GM23338 (cell line): Measurements from ENCODE around the gene ASAP2. TPM values are rescaled to one million over a fixed set of nuclear protein-coding genes. Genes with fewer than 3 reads are reported as not detected.

Experiments used
- ATAC-seq: fragments of 200-7000 bp; cut with Tn5 transposase; 3 replicates; pipeline ENCODE4 v1.9.1; 2020
- DNase-seq: peaks from one replicate; pipeline ENCODE4 v3.0.0-alpha.2; 2015; ENCODE audit warnings: low spot score
- H2AFZ ChIP-seq: fragments of 200-600 bp; sonication (generic); 2 replicates; pipeline ENCODE4 v1.8.0; 2016; ENCODE audit warnings: antibody characterized with exemption, mild to moderate bottlenecking, moderate library complexity
- H3F3A ChIP-seq: fragments of 200-600 bp; sonication (generic); replicated peaks from 2 replicates; pipeline ENCODE4 v1.8.0; 2017; ENCODE audit warnings: antibody characterized with exemption, mixed run types, low read depth
- H3K27ac ChIP-seq: fragments of 200-600 bp; sonication (generic); 2 replicates; pipeline ENCODE4 v1.6.1; 2016; ENCODE audit warnings: low read depth
- H3K27me3 ChIP-seq: fragments of 200-600 bp; sonication (generic); 2 replicates; pipeline ENCODE4 v1.8.0; 2016; ENCODE audit warnings: mild to moderate bottlenecking, mixed run types, moderate library complexity; ENCODE audit not compliant: insufficient read depth
- H3K36me3 ChIP-seq: fragments of 200-600 bp; sonication (generic); 2 replicates; pipeline ENCODE4 v1.8.0; 2016; ENCODE audit warnings: mild to moderate bottlenecking; ENCODE audit not compliant: insufficient read depth
- H3K4me1 ChIP-seq: fragments of 200-600 bp; sonication (generic); 2 replicates; pipeline ENCODE4 v1.8.0; 2016; ENCODE audit warnings: mild to moderate bottlenecking, moderate library complexity; ENCODE audit not compliant: insufficient read depth
- H3K4me2 ChIP-seq: fragments of 200-600 bp; sonication (generic); 2 replicates; pipeline ENCODE4 v1.7.1; 2017; ENCODE audit warnings: mixed run types
- H3K4me3 ChIP-seq: fragments of 200-600 bp; sonication (generic); 2 replicates; pipeline ENCODE4 v1.6.1; 2016; ENCODE audit warnings: mixed run types
- H3K79me2 ChIP-seq: fragments of 200-600 bp; sonication (generic); replicated peaks from 2 replicates; pipeline ENCODE4 v1.8.0; 2017; ENCODE audit warnings: mild to moderate bottlenecking; ENCODE audit not compliant: insufficient read depth
- H3K9me2 ChIP-seq: fragments of 200-600 bp; sonication (generic); 2 replicates; pipeline ENCODE4 v1.8.0; 2017; ENCODE audit not compliant: insufficient read depth
- H4K20me1 ChIP-seq: fragments of 200-600 bp; sonication (generic); replicated peaks from 2 replicates; pipeline ENCODE4 v1.8.0; 2017; ENCODE audit warnings: mild to moderate bottlenecking; ENCODE audit not compliant: insufficient read depth
- H3K27ac Mint-ChIP-seq: 2 replicates; pipeline ENCODE4 v1.8.0; 2020; ENCODE audit warnings: inconsistent platforms, mild to moderate bottlenecking, moderate library complexity, mixed read lengths
- H3K27me3 Mint-ChIP-seq: 3 replicates; pipeline ENCODE4 v1.8.0; 2022; ENCODE audit warnings: low read depth, mild to moderate bottlenecking, moderate library complexity, mixed read lengths, inconsistent platforms; ENCODE audit not compliant: insufficient read depth, poor library complexity
- H3K36me3 Mint-ChIP-seq: 3 replicates; pipeline ENCODE4 v1.8.0; 2021; ENCODE audit warnings: low read depth, mild to moderate bottlenecking, inconsistent platforms, moderate library complexity, mixed read lengths
- H3K4me1 Mint-ChIP-seq: 3 replicates; pipeline ENCODE4 v1.8.0; 2020; ENCODE audit warnings: mild to moderate bottlenecking, inconsistent platforms, mixed read lengths
- H3K4me3 Mint-ChIP-seq: 3 replicates; pipeline ENCODE4 v1.8.0; 2021; ENCODE audit warnings: moderate library complexity, mild to moderate bottlenecking, inconsistent platforms, mixed read lengths
- H3K9me3 Mint-ChIP-seq: 3 replicates; pipeline ENCODE4 v1.8.0; 2020; ENCODE audit warnings: moderate library complexity, mild to moderate bottlenecking, inconsistent platforms, mixed read lengths
- CREB1 ChIP-seq: fragments of 250-450 bp; sonication (Bioruptor Pico); IDR thresholded peaks from 2 replicates; pipeline ENCODE4 v1.5.0; 2020; ENCODE audit warnings: low read depth, mild to moderate bottlenecking, moderate library complexity
- EZH2 ChIP-seq: fragments of 200-600 bp; sonication (generic); IDR thresholded peaks from one replicate; pipeline ENCODE4 v1.8.0; 2017; ENCODE audit warnings: antibody characterized with exemption, mild to moderate bottlenecking, low read depth; ENCODE audit not compliant: unreplicated experiment
- EZH2phosphoT487 ChIP-seq: fragments of 200-600 bp; sonication (generic); IDR thresholded peaks from one replicate; pipeline ENCODE4 v1.8.1; 2018; ENCODE audit warnings: antibody characterized with exemption; ENCODE audit not compliant: unreplicated experiment
- JUNB ChIP-seq: IDR thresholded peaks from one replicate; pipeline ENCODE4 v1.6.1; 2016; ENCODE audit warnings: antibody characterized with exemption; ENCODE audit not compliant: unreplicated experiment
- NANOG ChIP-seq: IDR thresholded peaks from 2 replicates; pipeline ENCODE4 v1.6.1; 2016; ENCODE audit warnings: antibody characterized with exemption, borderline replicate concordance
- POLR2AphosphoS5 ChIP-seq: IDR thresholded peaks from 2 replicates; pipeline ENCODE4 v1.6.1; 2016; ENCODE audit warnings: antibody characterized with exemption, low read depth
- STAT1 ChIP-seq: IDR thresholded peaks from one replicate; pipeline ENCODE4 v1.6.1; 2016; ENCODE audit warnings: antibody characterized with exemption; ENCODE audit not compliant: unreplicated experiment
- ZNF114 ChIP-seq: fragments of 250-450 bp; sonication (Bioruptor Pico); IDR thresholded peaks from 2 replicates; pipeline ENCODE4 v1.5.0; 2020; ENCODE audit warnings: mild to moderate bottlenecking, moderate library complexity
- ZNF331 ChIP-seq: fragments of 250-450 bp; sonication (Bioruptor Pico); IDR thresholded peaks from 2 replicates; pipeline ENCODE4 v1.5.0; 2020; ENCODE audit warnings: low read depth, mild to moderate bottlenecking, moderate library complexity
- polyA plus RNA-seq: library from polyadenylated mRNA; unstranded; fragments of >200 nt; fragmentation: Nextera tagmentation; extraction: Ambion mirVana; gene quantifications from 2 replicates; pipeline ENCODE4 v1.2.1, GENCODE V29; 2016
- total RNA-seq: library from RNA; depleted of rRNA; stranded (reverse); fragments of >200 nt; shearing (Covaris generic); gene quantifications from 2 replicates; pipeline ENCODE4 v1.2.3, GENCODE V29; 2014
- TF ChIP-seq, protein P1 (sequence below): IDR thresholded peaks from one replicate; pipeline ENCODE4 v1.6.1; 2018; ENCODE audit warnings: antibody characterized with exemption; ENCODE audit not compliant: unreplicated experiment
- TF ChIP-seq, protein P2 (sequence below), 2 experiments: fragments of 200-600 bp in 1 of 2; sonication (generic) in 1 of 2; conservative IDR thresholded peaks; 2 replicates each; pipeline versions ENCODE4 v1.5.1 to v1.6.1; 2016 to 2017; ENCODE audit warnings: antibody characterized with exemption in 2 of 2, low read depth in 2 of 2, mild to moderate bottlenecking in 2 of 2, moderate library complexity in 1 of 2
- TF ChIP-seq, protein P3 (sequence below): IDR thresholded peaks from 2 replicates; pipeline ENCODE4 v1.6.1; 2016; ENCODE audit warnings: antibody characterized with exemption
- TF ChIP-seq, protein P4 (sequence below): fragments of 250-450 bp; sonication (Bioruptor Pico); IDR thresholded peaks from 2 replicates; pipeline ENCODE4 v1.5.0; 2020; ENCODE audit warnings: mild to moderate bottlenecking, moderate library complexity

ASAP2 gene
- total and polyA plus RNA-seq, 2 experiments from 2014 or later: 2.6 to 15.6 TPM

DNA sequence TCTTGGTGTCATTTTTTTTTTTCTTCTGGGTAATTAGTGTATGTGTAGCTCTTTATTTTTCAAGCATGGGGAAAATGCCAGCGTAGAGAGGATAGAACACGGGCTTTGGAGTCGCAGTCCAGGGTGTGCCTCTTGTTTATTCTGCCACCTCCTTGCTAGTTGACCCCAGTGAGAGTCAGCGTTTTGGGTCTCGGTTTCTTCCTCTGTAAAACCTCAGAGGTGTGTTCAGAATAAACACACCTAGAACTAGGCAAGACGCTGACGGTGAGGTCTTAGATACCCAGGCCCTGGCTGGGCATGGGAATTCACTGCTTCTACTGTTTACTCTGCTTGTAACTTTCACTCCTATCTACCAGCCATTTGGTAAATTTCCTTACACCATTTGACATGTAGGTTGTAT, 41.8 kb downstream of the ASAP2 start:
- Histone ChIP-seq H3K4me1 (peaks cover 29% of the 10 kb centered on the region), H2AFZ (no peak overlapping the region), H3K27me3 (no peaks in the 10 kb centered on the region), H3K9me2 (no peaks in the 10 kb centered on the region), H4K20me1 (peaks cover 21% of the 10 kb centered on the region), H3K4me2 (no peak overlapping the region), H3F3A (no peaks in the 10 kb centered on the region), H3K27ac (no peak overlapping the region), H3K79me2 (peaks cover 73% of the 10 kb centered on the region), H3K36me3 (no peaks in the 10 kb centered on the region), H3K4me3 (no peak overlapping the region)
- Mint-ChIP-seq H3K36me3 (no peaks in the 10 kb centered on the region), H3K27ac (no peak overlapping the region), H3K9me3 (no peaks in the 10 kb centered on the region), H3K4me1 (peaks cover 56% of the 10 kb centered on the region), H3K4me3 (no peak overlapping the region), H3K27me3 (peaks cover 12% of the 10 kb centered on the region)
- ATAC-seq: no peak
- no peak for TF ChIP-seq ZNF331 (CRISPR knock-in tag)
- TF ChIP-seq, protein P1, sequence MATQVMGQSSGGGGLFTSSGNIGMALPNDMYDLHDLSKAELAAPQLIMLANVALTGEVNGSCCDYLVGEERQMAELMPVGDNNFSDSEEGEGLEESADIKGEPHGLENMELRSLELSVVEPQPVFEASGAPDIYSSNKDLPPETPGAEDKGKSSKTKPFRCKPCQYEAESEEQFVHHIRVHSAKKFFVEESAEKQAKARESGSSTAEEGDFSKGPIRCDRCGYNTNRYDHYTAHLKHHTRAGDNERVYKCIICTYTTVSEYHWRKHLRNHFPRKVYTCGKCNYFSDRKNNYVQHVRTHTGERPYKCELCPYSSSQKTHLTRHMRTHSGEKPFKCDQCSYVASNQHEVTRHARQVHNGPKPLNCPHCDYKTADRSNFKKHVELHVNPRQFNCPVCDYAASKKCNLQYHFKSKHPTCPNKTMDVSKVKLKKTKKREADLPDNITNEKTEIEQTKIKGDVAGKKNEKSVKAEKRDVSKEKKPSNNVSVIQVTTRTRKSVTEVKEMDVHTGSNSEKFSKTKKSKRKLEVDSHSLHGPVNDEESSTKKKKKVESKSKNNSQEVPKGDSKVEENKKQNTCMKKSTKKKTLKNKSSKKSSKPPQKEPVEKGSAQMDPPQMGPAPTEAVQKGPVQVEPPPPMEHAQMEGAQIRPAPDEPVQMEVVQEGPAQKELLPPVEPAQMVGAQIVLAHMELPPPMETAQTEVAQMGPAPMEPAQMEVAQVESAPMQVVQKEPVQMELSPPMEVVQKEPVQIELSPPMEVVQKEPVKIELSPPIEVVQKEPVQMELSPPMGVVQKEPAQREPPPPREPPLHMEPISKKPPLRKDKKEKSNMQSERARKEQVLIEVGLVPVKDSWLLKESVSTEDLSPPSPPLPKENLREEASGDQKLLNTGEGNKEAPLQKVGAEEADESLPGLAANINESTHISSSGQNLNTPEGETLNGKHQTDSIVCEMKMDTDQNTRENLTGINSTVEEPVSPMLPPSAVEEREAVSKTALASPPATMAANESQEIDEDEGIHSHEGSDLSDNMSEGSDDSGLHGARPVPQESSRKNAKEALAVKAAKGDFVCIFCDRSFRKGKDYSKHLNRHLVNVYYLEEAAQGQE: no peak
- TF ChIP-seq NANOG: no peak
- no peak for TF ChIP-seq POLR2AphosphoS5
- TF ChIP-seq, protein P2, sequence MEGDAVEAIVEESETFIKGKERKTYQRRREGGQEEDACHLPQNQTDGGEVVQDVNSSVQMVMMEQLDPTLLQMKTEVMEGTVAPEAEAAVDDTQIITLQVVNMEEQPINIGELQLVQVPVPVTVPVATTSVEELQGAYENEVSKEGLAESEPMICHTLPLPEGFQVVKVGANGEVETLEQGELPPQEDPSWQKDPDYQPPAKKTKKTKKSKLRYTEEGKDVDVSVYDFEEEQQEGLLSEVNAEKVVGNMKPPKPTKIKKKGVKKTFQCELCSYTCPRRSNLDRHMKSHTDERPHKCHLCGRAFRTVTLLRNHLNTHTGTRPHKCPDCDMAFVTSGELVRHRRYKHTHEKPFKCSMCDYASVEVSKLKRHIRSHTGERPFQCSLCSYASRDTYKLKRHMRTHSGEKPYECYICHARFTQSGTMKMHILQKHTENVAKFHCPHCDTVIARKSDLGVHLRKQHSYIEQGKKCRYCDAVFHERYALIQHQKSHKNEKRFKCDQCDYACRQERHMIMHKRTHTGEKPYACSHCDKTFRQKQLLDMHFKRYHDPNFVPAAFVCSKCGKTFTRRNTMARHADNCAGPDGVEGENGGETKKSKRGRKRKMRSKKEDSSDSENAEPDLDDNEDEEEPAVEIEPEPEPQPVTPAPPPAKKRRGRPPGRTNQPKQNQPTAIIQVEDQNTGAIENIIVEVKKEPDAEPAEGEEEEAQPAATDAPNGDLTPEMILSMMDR (conservative IDR thresholded peaks at IDR 0.05; ENCODE audit: low read depth in 2 of 2): no peak
- no peak for TF ChIP-seq EZH2phosphoT487
- TF ChIP-seq, protein P3, sequence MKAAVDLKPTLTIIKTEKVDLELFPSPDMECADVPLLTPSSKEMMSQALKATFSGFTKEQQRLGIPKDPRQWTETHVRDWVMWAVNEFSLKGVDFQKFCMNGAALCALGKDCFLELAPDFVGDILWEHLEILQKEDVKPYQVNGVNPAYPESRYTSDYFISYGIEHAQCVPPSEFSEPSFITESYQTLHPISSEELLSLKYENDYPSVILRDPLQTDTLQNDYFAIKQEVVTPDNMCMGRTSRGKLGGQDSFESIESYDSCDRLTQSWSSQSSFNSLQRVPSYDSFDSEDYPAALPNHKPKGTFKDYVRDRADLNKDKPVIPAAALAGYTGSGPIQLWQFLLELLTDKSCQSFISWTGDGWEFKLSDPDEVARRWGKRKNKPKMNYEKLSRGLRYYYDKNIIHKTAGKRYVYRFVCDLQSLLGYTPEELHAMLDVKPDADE: no peak
- no peak for TF ChIP-seq EZH2
- no peak for TF ChIP-seq JUNB
- TF ChIP-seq ZNF114 (CRISPR knock-in tag): no peak
- no peak for TF ChIP-seq STAT1
- TF ChIP-seq, protein P4, sequence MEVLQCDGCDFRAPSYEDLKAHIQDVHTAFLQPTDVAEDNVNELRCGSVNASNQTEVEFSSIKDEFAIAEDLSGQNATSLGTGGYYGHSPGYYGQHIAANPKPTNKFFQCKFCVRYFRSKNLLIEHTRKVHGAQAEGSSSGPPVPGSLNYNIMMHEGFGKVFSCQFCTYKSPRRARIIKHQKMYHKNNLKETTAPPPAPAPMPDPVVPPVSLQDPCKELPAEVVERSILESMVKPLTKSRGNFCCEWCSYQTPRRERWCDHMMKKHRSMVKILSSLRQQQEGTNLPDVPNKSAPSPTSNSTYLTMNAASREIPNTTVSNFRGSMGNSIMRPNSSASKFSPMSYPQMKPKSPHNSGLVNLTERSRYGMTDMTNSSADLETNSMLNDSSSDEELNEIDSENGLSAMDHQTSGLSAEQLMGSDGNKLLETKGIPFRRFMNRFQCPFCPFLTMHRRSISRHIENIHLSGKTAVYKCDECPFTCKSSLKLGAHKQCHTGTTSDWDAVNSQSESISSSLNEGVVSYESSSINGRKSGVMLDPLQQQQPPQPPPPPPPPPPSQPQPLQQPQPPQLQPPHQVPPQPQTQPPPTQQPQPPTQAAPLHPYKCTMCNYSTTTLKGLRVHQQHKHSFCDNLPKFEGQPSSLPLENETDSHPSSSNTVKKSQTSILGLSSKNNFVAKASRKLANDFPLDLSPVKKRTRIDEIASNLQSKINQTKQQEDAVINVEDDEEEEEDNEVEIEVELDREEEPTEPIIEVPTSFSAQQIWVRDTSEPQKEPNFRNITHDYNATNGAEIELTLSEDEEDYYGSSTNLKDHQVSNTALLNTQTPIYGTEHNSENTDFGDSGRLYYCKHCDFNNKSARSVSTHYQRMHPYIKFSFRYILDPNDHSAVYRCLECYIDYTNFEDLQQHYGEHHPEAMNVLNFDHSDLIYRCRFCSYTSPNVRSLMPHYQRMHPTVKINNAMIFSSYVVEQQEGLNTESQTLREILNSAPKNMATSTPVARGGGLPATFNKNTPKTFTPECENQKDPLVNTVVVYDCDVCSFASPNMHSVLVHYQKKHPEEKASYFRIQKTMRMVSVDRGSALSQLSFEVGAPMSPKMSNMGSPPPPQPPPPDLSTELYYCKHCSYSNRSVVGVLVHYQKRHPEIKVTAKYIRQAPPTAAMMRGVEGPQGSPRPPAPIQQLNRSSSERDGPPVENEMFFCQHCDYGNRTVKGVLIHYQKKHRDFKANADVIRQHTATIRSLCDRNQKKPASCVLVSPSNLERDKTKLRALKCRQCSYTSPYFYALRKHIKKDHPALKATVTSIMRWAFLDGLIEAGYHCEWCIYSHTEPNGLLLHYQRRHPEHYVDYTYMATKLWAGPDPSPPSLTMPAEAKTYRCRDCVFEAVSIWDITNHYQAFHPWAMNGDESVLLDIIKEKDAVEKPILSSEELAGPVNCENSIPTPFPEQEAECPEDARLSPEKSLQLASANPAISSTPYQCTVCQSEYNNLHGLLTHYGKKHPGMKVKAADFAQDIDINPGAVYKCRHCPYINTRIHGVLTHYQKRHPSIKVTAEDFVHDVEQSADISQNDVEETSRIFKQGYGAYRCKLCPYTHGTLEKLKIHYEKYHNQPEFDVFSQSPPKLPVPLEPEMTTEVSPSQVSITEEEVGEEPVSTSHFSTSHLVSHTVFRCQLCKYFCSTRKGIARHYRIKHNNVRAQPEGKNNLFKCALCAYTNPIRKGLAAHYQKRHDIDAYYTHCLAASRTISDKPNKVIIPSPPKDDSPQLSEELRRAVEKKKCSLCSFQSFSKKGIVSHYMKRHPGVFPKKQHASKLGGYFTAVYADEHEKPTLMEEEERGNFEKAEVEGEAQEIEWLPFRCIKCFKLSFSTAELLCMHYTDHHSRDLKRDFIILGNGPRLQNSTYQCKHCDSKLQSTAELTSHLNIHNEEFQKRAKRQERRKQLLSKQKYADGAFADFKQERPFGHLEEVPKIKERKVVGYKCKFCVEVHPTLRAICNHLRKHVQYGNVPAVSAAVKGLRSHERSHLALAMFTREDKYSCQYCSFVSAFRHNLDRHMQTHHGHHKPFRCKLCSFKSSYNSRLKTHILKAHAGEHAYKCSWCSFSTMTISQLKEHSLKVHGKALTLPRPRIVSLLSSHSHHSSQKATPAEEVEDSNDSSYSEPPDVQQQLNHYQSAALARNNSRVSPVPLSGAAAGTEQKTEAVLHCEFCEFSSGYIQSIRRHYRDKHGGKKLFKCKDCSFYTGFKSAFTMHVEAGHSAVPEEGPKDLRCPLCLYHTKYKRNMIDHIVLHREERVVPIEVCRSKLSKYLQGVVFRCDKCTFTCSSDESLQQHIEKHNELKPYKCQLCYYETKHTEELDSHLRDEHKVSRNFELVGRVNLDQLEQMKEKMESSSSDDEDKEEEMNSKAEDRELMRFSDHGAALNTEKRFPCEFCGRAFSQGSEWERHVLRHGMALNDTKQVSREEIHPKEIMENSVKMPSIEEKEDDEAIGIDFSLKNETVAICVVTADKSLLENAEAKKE (CRISPR knock-in tag): no peak
- TF ChIP-seq CREB1: no peak
- no peak for DNase-seq
